Measurements from ENCODE around the gene GATAD2A.

Gene GATAD2A

DNA sequence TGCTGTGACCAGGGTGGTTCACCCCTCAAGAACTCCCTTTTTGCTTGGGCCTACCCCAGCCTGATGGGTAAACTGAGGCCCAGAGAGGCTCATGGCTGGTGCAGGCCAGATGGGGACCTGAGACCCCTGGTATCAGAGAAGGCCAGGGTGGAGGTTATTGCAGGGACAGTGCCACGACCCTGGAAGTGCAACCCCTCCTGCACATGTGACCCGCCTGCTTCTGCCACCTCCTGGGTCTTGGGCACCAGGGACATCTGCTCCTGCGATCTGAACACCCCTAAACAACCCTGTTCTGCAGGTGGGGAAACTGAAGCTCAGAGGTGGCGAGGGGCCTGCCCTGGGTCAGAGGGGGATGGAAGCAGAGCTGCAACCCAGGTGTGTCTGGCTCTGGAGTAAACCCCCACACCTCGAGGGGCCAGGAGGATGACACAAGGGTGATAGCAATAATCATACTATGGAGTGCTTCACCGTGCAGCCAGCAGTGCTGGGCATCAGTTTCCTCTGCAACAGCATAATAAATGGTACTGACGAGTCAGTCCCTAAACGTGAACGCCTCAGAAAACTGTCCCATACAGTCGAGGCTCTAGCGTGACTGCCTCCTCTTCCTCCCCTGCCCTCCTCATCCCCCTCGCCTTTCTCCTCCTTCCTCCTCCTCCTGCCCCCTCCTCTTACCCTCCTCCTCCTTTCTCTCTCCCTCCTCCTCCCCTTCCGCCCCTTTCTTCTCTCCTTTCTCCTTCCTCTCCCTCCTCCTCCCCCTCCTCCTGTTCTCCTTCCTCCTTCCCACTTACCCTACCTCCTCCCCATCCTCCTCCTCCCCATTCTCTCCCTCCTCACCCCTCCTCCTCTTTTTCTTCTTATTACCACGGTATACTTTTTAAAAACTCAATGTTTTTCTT, 127.6 kb downstream of the GATAD2A start:
- no peak for DNase-seq
- Mint-ChIP-seq H3K36me3 (ENCODE audit: low read depth) (peaks cover 31% of the 10 kb centered on the region), H3K27me3 (no peaks in the 10 kb centered on the region), H3K4me1 (ENCODE audit: low read depth) (peaks cover 11% of the 10 kb centered on the region), H3K4me3 (no peak overlapping the region), H3K27ac (no peak overlapping the region), H3K9me3 (no peaks in the 10 kb centered on the region)

DNA sequence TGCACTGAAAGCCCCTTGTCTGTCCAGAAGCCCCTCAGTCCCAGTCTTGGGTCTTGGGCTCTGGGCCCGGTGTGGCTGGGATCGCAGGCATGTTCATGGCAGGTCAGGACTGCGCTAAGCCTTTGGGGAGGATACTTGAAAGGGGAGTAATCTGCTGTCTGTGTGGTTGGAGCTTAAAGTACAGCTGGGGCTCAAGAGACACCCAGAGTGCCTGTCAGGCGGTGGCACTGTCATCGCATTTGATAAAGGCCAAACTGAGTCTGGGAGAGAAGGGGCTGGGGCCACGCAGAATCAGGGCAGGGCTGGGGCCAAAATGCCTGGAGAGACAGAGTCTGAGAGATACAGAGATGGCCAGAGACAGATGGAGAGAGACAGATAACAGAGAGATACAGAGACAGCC, 128.4 kb downstream of the GATAD2A start:
- Mint-ChIP-seq H3K27ac (no peak overlapping the region), H3K27me3 (peaks cover 4% of the 10 kb centered on the region), H3K4me3 (no peak overlapping the region), H3K4me1 (ENCODE audit: low read depth) (peaks cover 16% of the 10 kb centered on the region), H3K9me3 (no peaks in the 10 kb centered on the region), H3K36me3 (ENCODE audit: low read depth) (peaks cover 25% of the 10 kb centered on the region)
- DNase-seq, result no peak

DNA sequence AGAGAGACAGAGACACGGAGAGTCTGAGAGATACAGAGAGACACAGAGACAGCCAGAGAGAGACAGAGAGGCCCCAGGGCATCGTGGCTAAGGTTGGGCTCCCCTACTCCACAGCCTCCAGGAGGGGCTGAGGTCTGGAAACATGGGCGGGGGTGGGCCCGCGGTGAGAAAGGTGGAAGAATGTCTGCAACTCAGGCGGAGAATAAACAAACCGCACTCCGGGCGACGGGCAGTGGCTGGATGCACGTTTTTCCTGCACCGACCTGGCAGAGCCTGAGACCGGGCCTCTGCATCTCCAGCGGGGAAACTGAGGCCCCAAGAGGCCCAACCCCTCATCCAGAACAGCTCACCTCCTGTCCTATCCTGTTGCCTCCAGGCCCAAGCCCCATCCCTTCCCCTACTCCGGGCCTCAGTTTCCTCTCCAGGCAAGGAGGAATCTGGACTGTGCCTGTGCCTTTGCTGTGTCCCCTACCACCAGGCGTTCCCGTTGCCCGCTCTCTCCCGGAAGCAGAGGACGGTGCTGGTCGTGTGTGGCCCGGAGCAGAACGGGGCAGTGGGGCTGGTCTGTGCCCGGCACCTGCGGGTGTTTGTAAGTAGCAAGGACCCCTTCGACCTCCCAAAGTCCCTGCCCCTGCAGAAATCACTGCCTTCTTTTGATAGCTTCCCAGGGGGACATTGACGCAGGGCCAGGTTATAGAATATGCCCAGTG, 129.2 kb downstream of the GATAD2A start:
- Mint-ChIP-seq H3K27me3 (peaks cover 7% of the 10 kb centered on the region), H3K4me3 (no peak overlapping the region), H3K27ac (no peak overlapping the region), H3K9me3 (no peaks in the 10 kb centered on the region), H3K36me3 (ENCODE audit: low read depth) (peaks cover 16% of the 10 kb centered on the region), H3K4me1 (ENCODE audit: low read depth) (peaks cover 19% of the 10 kb centered on the region)
- DNase-seq, result no peak

DNA sequence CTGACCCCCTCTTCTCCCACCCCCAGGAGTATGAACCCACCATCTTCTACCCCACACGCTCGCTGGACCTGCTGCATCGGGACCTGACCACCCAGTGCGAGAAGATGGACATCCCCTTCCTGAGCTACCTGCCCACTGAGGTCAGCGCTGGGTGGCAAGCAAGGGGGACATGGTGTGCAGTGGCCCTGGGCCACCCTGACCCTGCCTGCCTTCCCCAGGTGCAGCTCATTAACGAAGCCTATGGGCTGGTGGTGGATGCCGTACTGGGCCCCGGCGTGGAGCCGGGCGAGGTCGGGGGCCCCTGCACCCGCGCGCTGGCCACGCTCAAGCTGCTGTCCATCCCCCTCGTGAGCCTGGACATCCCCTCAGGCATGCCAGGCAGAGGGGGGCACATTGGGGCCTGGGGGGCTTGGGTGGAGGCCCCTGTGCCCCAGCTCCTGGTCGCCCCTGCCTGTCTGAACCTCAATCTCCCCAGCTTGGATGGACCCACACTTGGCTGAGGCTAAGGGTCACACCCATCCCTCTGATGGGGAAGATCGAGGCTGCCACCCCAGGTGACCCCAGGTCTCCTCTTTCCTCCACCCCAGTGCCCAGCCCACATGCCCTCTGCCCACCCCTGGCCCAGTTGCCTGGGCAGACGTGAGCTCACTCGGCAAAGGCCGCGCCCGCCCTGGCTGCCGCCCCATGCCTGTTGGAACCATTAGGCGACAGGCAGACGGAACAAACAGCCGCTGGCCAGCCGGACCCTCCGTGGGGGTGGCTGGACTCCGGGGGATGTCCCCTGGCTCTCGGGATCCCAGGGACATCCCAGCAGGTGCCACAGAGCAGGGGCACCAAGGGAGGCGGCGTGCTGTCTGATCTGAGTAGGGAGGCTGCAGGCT, 130.1 kb downstream of the GATAD2A start:
- H3K36me3 Mint-ChIP-seq (ENCODE audit: low read depth), result peaks cover 13% of the 10 kb centered on the region
- no peaks in the 10 kb centered on the region for H3K9me3 Mint-ChIP-seq
- peak overlapping the region; percentile 67 for H3K27ac Mint-ChIP-seq
- no peak overlapping the region for H3K4me3 Mint-ChIP-seq
- H3K27me3 Mint-ChIP-seq, result peaks cover 7% of the 10 kb centered on the region
- peaks cover 20% of the 10 kb centered on the region for H3K4me1 Mint-ChIP-seq (ENCODE audit: low read depth)
- no peak for DNase-seq

DNA sequence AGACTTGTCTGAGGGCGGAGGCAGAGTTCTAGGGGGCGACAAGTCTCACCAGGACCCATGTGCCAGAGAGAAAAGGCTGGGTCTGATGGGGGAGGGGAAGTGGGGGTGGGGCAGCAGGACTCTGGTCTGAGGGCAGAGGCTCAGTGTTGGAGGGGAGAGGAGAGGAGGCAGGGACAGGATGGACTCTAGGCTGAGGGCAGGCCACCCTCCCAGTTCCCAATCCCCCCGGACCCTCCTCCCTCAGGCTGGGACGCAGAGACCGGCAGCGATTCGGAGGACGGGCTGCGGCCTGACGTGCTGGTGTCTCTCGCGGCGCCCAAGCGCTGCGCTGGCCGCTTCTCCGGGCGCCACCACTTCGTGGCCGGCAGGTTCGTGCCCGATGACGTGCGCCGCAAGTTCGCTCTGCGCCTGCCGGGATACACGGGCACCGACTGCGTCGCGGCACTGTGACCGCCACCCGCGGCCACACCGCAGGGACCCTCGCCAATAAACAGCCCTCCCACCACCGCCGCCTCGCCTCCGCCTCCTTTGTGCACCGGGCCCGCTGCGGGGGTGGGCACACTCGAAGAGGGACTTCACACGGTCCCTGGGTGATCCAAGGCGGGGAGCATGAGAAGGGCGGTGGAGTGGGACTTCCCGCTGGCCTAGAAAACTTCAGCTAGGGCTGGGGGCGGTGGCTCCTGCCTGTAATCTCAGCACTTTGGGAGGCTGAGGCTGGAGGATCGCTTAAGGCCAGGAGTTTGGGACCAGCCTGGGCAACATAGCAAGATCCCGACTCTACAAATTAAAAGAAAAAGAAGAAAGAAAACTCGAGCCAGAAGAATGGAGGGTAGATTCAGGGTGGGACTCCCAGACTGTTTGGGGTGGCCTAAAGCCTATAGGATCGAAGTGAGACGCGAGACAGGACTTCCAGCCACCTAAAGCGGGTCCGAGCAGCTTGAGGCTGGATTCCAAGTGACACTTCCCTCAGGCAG, 131.9 kb downstream of the GATAD2A start:
- Mint-ChIP-seq H3K4me3 (no peak overlapping the region), H3K27ac (peak overlapping the region; percentile 56), H3K9me3 (no peaks in the 10 kb centered on the region), H3K4me1 (ENCODE audit: low read depth) (peaks cover 24% of the 10 kb centered on the region), H3K36me3 (ENCODE audit: low read depth) (no peaks in the 10 kb centered on the region), H3K27me3 (peaks cover 7% of the 10 kb centered on the region)
- DNase-seq, result no peak

DNA sequence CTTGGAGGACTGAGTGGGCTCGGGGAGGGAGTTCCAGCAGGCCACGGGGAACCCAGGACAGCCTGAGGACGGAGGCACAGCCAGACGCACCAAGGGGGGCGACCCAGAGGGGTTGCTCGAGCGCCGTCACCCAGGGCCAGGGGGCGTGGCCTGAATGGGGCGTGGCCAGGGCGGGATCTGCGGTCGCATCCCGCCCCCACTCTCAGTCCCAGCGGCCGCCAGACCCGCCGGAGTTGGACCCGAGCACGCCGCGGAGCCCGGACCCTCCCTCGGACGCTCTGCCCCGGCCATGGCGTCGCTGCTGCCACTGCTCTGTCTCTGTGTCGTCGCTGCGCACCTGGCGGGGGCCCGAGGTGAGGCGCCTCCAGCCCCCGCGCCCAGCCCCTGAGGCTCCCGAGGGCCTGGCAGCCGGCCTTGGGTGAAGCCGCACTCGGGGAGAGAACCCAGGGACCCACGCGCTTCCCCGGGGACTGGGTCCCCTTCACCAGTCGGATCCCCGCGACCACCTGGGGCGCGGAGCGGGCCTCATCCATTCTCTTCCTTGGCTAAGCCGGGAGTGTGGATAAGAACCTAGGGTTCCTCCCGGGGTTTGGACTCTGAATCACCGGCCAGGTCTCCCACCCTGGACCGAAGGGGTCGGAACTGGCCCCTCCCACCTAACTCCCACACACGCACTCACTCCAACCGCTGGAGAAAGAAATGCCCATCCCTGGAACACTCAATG, 132.7 kb downstream of the GATAD2A start, which contains the start of gene CILP2:
Gene CILP2, plus strand, starts transcription at position 205 of the 724 bp plus-strand sequence. Its CDS starts 85 bp downstream, at position 290.
- Mint-ChIP-seq H3K36me3 (ENCODE audit: low read depth) (no peaks in the 10 kb centered on the region), H3K4me3 (peak within 1 kb of the TSS; percentile 30), H3K27ac (peak within 1 kb of the TSS; percentile 71), H3K4me1 (ENCODE audit: low read depth) (peaks cover 24% of the 10 kb centered on the region), H3K9me3 (no peaks in the 10 kb centered on the region), H3K27me3 (peaks cover 7% of the 10 kb centered on the region)
- peak; percentile 64 for DNase-seq

DNA sequence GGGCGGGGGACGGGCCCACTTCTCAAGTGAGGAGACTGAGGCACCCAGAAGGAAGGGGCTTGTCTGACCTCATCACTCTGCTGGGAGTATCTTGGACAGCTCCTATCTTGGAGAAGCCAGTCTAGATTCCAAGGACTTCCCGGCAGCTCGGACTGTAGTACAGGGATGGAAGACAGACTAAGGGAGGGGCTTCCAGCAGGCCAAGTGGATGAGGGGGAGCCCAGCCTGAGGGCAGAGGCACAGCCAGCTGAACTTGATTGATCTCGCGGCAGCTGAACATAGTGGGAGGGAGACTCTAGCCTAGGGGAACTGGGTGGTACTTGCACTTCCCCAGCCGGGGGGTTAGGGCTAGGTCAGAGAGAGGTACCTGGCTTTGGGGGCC, 133.3 kb downstream of the GATAD2A start:
- H3K9me3 Mint-ChIP-seq, result no peaks in the 10 kb centered on the region
- peaks cover 7% of the 10 kb centered on the region for H3K27me3 Mint-ChIP-seq
- DNase-seq, result no peak
- H3K4me1 Mint-ChIP-seq (ENCODE audit: low read depth), result peaks cover 24% of the 10 kb centered on the region
- peak overlapping the region; percentile 71 for H3K27ac Mint-ChIP-seq
- no peaks in the 10 kb centered on the region for H3K36me3 Mint-ChIP-seq (ENCODE audit: low read depth)
- H3K4me3 Mint-ChIP-seq, result peak overlapping the region; percentile 30

DNA sequence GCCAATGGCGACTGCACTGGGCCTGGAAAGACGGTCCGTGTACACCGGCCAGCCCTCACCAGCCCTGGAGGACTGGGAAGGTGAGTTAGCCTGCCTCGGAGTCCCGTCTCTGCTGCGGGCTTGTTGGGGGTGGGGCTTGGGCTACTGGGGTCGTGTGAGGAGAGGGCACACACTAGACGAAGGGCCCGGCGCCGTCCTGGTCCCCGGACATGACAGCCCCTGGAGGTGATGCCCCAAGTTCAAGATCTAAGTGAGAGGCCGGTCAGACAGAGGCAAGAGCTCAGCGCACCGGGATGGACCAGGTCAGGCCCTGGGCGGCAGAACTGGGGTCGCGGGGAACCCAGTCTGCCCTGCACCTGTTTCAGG, 134.2 kb downstream of the GATAD2A start:
- Mint-ChIP-seq H3K27ac (no peak overlapping the region), H3K4me1 (ENCODE audit: low read depth) (peaks cover 24% of the 10 kb centered on the region), H3K4me3 (no peak overlapping the region), H3K36me3 (ENCODE audit: low read depth) (no peaks in the 10 kb centered on the region), H3K9me3 (no peaks in the 10 kb centered on the region), H3K27me3 (peaks cover 7% of the 10 kb centered on the region)
- DNase-seq, result no peak

DNA sequence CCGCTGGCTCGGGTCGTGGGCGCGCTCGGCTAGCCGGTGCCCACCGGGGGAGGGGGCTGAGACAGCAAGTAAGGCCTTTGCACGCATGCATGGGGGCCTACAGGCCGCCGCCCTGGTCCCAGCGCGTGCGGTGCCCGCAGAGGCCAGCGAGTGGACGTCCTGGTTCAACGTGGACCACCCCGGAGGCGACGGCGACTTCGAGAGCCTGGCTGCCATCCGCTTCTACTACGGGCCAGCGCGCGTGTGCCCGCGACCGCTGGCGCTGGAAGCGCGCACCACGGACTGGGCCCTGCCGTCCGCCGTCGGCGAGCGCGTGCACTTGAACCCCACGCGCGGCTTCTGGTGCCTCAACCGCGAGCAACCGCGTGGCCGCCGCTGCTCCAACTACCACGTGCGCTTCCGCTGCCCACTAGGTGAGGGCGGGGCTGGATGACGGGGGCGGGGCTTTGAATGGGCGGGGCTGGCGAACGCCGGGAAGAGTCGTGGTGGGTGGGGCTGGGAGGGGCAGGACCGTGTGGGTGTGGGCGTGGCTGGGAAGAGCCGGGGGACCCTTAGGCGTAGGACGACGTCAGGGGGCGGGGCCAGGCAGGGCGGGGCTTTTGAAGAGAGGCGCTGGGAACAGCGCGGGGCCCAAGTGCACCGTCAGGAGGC, 134.7 kb downstream of the GATAD2A start:
- H3K4me3 Mint-ChIP-seq, result peak overlapping the region; percentile 60
- peaks cover 7% of the 10 kb centered on the region for H3K27me3 Mint-ChIP-seq
- H3K4me1 Mint-ChIP-seq (ENCODE audit: low read depth), result peaks cover 24% of the 10 kb centered on the region
- H3K36me3 Mint-ChIP-seq (ENCODE audit: low read depth), result no peaks in the 10 kb centered on the region
- DNase-seq, result peak; percentile 78
- H3K9me3 Mint-ChIP-seq, result no peaks in the 10 kb centered on the region
- H3K27ac Mint-ChIP-seq, result peak overlapping the region; percentile 73

DNA sequence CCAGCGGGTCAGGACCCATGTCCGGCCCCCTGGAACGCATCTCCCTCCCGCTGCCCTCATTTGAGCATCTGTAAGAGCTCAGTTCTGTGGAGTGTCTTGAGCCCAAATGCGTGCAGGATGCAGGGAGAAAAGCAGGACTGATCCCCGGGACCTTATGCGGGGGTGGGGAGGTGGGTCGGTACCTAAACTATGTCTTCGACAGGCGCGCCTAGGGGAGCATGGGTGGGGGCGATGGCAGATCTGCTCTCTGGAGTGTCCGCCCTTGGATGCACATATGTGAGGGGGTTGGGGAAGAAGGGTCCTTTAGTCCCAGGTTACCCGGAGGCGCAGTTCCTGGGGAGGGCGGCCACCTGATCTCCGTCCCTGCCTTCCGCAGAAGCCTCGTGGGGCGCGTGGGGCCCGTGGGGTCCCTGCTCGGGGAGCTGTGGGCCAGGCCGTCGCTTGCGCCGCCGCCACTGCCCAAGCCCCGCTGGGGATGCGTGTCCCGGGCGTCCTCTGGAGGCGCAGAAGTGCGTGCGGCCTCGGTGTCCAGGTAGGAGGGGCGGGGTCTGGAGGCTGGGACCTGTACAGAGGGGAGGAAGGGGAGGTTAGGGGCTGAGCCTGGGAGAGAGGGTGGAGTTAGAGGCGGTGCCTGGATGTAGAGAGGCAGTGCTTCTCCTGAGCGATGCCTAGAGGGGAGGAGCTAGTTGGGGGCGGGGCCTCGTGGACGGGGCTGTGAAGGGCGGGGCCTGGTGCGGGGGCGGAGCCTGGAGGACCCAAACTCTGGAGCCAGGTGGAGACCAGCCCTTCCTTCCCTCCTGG, 135.4 kb downstream of the GATAD2A start:
- Mint-ChIP-seq H3K36me3 (ENCODE audit: low read depth) (no peaks in the 10 kb centered on the region), H3K4me3 (peak overlapping the region; percentile 60), H3K9me3 (no peaks in the 10 kb centered on the region), H3K27ac (peak overlapping the region; percentile 73), H3K27me3 (peaks cover 7% of the 10 kb centered on the region), H3K4me1 (ENCODE audit: low read depth) (peaks cover 24% of the 10 kb centered on the region)
- peak; percentile 84 for DNase-seq

DNA sequence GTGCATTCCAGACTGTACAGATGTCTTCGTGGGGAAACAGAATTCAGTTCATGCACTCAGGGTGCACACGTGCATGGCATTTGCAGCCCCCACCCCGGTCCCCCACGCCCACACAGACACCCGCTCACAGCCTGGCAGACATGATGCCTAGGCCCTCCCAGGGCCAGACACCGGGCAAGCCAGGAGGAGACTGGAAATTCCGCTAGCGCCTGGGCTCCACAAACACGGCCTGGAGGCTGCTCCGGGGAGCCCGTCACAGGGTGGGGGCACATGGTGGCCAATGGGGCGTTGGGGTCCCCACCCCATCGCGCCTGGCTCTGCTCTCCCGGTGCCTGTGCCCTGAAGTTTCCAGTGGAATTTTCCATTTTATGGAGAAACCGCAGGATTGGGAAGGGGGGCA, 136.1 kb downstream of the GATAD2A start:
- Mint-ChIP-seq H3K27me3 (peaks cover 7% of the 10 kb centered on the region), H3K36me3 (ENCODE audit: low read depth) (no peaks in the 10 kb centered on the region), H3K4me1 (ENCODE audit: low read depth) (peaks cover 24% of the 10 kb centered on the region), H3K27ac (no peak overlapping the region), H3K4me3 (no peak overlapping the region), H3K9me3 (no peaks in the 10 kb centered on the region)
- DNase-seq, result no peak

DNA sequence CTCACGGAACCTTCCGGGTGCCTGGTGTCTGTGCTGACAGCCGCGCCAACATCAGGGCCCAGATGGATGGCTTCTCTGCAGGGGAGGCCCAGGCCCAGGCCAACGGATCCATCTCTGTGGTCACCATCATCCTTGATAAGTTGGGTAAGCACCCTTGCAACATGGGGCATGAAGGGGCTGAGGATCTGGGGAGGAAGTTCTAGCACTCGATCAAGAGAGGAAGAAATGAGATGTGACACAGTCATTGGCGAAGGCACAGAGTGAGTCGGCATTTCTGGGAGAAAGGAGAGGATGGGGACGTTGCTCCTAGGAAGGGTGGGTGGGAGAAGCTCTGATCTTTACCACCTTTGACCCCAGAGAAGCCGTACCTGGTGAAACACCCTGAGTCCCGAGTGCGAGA, 137.0 kb downstream of the GATAD2A start:
- Mint-ChIP-seq H3K27ac (no peak overlapping the region), H3K36me3 (ENCODE audit: low read depth) (no peaks in the 10 kb centered on the region), H3K4me1 (ENCODE audit: low read depth) (peaks cover 24% of the 10 kb centered on the region), H3K4me3 (no peak overlapping the region), H3K9me3 (no peaks in the 10 kb centered on the region), H3K27me3 (peaks cover 7% of the 10 kb centered on the region)
- DNase-seq, result no peak

All from activated T-cell treated with anti-CD3 and anti-CD28 coated beads, Interleukin-2, amount 50 U/mL, for 24 hours (primary cell).